GM21526 (cell line): ENCODE measurements around the gene IL1RN.
"Not testable (repeated sequence)": the region's sequence is repeated elsewhere in the genome, so short reads cannot be mapped to it uniquely, and the experiment has no call there.

Source experiments
- ATAC-seq: cut with Tn5 transposase; IDR thresholded peaks from one replicate; pipeline ENCODE4 v1.9.1; 2021; ENCODE audit warnings: moderate library complexity; ENCODE audit not compliant: unreplicated experiment, low FRiP score

Gene IL1RN, protein sequence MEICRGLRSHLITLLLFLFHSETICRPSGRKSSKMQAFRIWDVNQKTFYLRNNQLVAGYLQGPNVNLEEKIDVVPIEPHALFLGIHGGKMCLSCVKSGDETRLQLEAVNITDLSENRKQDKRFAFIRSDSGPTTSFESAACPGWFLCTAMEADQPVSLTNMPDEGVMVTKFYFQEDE

DNA sequence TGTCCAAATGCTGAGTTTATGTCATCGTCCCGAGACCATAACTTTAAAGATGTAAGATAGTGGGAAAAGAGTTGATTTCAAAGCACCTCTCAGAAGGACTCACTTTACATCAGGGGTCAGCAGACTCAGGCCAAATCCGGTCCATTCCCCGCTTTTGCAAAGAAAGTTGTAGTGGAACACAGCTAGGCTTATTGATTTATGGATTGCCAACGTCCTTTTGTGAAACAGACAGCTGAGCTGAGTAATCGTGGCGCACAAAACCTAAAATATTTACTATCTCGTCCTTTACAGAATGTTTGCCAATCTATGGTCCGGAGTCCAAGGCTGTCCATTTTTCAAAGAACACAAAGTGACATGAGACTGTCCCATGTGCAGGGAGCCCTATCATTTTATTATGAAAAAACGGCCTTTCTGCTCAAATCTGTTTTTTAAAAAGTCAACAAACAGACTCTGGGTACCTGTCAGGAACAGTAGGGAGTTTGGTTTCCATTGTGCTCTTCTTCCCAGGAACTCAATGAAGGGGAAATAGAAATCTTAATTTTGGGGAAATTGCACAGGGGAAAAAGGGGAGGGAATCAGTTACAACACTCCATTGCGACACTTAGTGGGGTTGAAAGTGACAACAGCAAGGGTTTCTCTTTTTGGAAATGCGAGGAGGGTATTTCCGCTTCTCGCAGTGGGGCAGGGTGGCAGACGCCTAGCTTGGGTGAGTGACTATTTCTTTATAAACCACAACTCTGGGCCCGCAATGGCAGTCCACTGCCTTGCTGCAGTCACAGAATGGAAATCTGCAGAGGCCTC, at the start of gene IL1RN:
Gene IL1RN, plus strand, starts transcription at position 754 of the 801 bp plus-strand sequence. Its CDS starts 27 bp downstream, at position 781.
- no peak for ATAC-seq

DNA sequence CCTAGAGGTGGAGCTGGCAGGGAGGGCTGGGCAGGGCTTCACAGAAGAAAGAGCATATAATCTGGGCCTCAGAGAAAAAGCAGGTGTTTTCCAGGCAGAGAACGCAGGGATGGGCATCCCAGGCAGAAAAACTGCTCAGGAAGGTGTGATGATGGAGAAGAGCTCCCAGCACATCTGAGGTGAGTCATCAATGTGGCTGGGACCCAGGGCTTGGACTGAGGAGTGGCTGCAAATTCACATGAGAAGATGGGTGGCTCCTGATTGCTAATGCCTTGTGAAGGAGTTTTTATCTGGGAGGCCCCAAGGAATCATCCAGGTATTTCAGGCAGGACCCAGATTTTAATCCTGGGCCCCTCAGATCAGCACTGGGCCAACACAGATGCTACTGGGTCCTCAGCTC, 49.5 kb upstream of the IL1RN start:
- no peak for ATAC-seq

DNA sequence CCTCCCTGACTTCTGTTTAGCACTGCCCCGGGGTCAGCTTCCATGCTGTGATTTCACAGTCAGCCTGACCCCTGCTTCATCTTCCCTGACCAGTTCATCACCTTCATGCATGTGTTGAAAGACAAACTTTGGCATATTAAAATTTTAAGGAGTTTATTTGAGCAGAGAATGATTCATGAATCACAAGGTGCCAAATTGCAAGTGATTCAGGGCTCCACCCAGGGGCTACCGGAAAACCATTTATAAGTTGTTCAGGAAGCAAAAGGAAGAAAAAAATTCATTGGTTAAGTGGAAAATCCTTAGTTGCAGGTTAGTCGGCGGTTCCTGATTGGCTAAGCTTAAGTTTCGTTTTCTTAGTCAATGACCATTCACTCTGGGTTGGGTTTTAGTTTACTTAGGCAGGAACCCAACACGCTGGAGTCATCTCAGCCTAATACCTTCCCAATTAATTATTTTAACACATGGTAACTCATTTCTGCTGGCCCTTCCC, 49.0 kb upstream of the IL1RN start:
- no peak for ATAC-seq

DNA sequence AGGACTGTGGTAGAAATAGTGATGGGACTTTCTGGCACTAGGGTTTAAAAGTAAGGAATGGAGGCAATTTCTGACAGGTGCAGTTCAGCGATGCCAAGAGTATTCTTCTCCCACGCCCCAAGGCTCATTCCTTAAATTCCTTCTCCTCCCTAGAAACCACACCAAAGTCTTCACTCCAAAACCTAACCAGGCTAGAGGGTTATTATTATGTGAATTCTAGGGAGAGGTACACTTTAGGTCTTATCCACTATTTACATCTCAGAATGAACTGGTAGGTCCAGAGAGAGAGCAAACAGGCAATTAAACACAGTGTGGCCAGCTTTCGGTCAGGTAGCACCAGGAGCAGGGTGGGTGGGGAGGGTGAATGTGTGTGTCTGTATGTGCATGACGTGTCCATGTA, 48.3 kb upstream of the IL1RN start:
- no peak for ATAC-seq

DNA sequence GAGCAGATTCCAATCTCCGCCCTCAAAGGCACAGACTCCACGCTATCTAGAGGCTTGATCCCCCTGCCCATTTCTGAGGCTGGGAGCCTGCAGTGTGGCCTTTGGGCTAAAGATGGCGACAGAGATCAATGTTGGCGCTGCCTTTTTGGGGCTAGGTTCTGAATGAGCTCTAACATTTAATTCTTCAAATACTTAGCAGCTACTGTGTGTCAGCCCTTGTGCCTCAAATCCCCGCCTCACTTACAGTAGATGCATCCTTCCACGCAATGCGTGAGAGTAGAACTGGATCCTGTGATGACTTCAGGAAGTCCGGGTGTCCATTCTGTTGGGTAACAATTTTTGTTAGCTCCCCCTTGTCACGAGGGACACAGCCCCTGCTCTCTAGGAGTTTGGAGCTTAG, 47.3 kb upstream of the IL1RN start:
- no peak for ATAC-seq

DNA sequence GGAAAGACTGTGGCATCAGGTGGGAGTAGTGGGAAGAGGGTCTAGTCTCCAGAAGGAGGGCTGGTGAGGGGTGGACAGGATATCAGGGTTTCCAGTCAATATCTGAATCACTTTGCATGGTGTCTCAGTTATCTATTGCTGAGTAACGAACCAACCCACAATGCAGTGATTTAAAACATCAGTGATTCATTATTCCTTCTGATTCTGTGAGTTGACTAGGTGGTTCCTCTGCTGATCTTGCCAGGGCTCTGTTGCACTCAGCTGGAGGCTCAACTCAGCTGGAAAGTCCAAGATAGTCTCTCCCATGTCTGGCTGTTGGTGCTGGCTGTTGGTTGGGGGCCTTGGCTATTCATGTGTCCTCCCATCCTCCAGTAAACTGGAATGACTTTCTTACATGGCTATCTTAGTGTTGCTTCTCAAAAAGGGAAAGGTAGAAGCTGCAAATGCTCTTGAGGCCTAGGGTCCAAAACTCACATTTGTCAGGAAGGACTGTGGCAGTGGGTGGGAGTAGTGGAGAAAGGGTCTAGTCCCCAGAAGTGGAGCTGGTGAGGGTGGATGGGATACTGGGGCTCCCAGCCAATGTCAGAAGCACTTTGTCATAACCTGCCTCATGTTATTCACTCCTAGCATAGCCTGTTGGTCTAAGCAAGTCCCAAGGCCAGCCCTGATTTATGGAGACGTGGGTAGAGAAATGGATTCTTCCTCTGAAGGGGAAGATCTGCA, 45.7 kb upstream of the IL1RN start:
- ATAC-seq = no peak

DNA sequence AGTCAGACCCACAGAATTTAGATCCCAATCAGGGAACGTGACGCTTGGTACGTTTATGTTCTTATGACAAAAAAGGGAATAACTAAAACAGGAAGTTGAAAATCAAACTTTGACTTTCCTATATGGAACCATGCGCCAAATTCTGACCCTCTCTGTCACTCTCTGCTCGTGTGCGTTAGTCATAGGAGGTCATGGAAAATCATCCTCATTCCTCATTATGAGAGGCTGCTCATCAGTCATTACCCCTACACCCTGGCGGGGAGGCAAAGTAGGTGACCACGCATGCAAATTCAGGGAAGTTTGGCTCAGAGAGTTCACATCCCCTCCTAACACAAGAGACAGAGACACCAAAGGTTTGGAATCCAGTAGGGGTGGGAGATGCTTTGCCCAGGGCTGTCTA, 44.1 kb upstream of the IL1RN start:
- no peak for ATAC-seq

DNA sequence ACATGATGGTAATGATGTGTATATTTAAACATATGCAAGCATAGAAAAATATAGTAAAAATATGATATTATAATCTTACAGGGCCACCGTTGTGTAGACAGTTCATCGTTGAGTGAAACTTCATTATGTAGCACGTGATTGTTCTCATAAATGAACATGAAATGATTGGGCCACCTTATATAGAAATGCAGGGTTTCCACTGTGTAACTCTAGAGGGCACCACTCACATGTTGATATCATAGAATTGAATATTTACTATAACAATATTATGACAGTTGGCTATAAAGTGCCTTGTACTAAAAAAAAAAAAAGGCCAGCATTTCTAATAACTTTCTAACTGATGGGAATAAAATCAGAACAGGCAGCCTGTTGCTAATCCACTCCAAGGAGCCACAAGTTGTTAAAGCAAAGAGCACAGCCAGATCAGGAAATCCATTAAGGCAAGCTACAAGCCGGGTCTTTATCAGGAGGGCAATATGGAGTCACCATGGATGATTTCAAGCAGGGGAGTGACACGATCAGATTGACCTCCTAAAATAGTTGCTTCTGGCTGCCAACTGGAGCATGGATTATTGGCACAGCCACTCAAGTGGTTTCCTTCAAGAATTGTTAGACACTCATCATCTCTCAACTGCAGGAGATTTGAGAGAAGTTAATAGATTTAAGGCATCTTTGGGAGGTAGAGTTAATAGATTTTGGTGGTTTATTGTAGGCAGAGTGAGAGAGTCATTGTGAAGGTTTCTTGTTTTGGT, 43.0 kb upstream of the IL1RN start:
- ATAC-seq = no peak

DNA sequence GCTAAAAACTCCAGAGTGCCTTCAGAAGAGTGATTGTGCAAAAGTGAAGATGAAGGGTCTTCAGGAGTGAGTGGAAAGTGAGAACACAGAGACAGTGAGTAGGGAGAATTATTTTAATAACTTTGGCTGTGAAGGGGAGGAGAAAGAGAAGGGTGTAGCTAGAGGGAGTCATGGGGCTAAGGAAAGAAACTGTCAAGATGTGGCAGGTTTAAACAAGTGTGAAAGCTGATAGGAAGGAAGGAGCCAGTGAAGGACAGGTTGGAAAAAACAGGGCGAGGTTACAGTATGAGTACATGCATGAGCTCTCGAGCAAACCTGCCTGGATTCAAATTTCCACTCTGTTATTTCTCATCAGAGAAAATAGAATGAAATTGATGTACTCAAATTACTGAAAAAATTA, 41.9 kb upstream of the IL1RN start:
- no peak for ATAC-seq

DNA sequence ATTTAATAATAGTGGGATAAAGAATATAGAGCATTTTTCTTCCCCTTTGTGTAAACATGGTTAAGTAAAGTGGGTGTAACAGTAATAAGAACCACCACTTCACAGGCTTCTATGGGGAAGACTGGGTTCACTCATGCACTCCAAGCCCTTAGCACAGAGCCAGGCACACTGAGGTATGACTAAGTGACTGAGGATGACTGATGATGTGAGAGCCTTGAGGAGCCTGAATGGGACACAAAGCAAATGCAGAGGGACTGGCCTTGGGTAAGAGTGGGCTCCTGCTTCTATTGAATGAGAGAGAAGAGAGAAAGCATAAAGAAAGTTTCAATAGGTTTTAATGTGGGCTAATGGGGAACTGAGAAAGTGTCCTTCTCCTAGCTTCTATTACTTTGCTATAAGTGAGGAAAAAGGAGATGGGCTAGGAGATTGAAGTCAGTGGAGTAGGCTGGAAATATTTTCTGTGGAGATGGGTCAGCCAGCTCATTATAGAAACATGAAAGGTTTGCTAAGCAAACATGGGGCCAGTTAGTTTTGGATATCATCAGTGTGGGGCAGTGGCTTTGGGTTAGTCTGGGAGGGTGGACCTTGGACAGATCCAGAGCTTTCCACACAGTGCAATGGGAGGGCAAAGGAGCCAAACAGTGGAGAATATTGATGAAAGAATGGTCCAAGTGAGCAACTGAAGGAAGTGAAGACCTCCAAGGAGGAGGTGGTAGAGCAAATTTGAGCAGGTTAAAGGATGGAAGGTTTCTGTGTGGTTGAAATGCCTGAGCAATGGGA, 39.0 kb upstream of the IL1RN start:
- no peak for ATAC-seq

DNA sequence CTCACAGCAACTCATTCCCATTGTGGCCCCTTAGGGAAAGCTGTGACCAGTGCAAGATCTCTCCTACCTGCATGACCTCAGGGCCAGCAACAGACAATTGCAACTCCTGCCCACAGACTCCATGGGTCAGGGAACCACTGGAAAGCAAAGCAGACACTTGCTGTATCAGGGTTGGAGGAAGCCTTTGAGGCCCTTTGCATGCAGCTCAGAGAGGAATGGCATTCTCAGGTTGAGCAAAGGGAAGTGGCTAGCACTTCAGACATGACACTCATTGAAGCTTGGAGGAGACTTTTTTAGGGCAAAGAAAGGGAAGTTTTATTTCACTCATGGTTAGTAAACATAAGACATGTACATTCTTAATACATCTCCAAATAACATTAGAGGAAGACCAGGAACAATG, 37.5 kb upstream of the IL1RN start:
- no peak for ATAC-seq

DNA sequence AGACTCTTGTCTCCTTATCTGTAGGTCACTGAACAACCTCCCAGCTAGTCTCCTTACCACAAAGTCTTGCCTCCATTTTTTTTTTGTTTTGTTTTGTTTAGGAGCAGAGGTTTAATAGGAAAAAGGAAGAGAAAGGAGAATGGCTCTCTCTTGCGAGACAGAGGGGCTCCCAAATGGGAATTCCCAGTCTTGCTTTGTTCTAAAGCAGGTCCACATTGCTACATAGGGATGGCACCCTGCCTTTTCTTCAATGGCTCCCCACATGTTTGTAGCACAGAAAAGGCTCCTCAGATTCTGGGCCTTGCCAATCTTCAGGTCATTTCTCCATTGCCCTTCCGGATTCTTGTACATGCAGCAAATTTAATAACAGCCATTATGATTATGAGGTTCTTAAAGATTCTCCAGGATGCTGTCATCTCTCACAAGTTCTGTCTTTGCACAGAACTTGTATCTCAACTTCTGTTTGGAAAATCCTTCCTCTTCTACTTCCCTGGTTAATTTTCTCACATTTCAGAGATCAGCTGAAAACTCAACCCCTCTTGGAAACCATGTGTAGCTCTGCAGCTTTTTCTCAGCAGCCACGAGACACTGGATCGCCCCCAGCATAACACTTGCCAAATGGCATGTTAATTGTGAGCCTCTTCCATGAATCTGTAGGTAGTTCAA, 36.0 kb upstream of the IL1RN start:
- ATAC-seq = no peak

DNA sequence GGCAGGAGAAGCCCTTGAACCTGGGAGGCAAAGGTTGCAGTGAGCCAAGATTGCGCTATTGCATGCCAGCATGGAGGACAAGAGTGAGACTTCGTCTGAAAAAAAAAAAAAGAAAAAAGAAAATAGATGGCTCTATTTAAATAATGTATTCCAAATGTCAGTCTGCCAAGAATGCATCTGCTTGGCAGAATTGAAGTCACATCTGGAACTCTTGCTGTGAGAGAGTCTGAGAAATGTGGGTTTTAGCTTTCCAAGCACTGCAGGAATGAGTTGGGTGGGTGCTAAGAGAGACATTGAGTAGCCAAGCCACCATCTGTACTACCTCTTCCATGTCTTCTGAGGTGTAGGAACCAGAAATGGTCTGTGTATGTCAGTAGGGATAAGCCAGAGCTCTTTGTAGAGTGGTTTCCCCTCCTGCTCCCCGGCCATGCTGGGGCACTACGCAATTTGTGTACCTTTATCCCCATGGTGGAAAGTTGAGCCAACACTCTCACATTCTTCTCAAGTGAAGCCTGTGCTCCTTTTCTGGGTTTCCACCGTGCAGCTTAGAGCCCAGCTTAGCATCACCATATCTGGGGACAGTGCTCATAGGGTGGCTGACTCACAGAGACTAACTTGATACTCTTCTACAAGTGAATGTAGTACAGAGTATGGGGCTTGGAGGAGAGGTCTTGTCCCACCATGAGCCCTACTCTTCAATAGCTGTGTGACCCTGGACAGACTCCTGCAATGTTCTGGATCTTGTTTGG, 34.4 kb upstream of the IL1RN start:
- ATAC-seq = no peak

DNA sequence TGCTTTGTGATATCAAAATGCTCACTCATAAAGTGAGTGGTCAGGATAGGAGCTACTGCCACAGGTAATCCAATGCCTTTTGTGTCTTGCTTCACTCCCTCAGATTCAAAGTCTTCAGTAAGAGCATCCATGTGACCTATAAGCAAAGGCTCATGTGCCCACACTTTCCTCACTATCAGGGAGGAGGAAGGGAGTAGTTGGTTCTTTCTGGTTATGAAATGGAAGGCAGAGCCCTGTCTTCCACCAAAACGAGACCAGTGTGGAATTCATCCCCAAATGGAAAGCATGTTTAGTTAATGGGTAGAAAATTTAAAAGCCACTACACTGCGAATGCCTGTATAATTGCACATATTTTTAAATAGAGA, 33.8 kb upstream of the IL1RN start:
- ATAC-seq = no peak

DNA sequence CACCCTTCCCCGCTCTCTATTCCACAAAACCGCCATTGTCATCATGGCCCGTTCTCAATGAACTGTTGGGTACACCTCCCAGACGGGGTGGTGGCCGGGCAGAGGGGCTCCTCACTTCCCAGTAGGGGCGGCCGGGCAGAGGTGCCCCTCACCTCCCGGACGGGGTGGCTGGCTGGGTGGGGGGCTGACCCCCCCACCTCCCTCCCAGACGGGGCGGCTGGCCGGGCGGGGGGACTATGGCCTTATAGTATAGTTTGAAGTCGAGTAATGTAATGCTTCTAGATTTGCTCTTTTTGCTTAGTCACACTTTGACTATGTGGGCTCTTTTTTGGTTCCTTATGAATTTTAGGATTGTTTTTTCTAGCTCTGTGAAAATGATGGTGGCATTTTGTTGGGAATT, 31.1 kb upstream of the IL1RN start:
- ATAC-seq = not testable (repeated sequence)

DNA sequence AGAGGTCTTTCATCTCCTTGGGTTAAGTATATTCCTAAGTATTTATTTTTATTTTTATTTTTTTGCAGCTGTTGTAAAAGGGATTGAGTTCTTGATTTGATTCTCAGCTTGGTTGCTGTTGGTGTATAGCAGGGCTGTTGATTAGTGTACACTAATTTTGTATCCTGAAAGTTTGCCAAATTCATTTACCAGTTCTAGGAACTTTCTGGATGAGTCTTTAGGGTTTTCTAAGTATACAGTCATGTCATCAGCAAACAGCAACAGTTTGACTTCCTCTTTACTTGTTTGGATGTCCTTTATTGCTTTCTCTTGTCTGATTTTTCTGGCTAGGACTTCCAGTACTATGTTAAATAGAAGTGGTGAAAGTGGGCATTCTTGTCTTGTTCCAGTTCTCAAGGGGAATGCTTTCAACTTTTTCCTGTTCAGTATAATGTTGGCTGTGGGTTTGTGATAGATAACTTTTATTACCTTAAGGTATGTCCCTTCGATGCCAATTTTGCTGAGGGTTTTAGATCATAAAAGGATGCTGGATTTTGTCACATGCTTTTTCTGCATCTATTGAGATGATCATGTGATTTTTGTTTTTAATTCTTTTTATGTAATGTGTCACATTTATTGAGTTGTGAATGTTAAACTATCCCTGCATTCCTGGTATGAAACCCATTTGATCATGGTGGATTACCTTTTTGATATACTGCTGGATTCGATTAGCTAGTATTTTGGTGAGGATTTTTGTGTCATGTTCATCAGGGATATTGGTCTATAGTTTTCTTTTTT, 30.4 kb upstream of the IL1RN start:
- not testable (repeated sequence) for ATAC-seq

DNA sequence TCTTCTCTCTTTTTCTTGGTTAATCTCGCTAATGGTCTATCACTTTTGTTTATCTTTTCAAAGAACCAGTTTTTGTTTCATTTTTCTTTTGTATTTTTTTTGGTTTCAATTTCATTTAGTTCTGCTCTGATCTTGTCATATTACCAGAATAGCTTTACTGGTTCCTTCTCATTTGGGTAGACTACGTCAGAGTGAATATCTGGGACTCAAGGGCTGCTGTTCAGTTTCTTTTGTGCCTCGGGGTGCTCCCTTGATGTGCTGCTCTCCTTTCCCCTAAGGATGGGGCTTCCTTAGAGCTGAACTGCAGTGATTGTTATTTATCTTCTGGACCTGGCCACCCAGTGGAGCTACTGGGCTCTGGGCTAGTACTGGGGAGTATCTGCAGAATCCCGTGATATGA, 29.4 kb upstream of the IL1RN start:
- ATAC-seq = no peak

DNA sequence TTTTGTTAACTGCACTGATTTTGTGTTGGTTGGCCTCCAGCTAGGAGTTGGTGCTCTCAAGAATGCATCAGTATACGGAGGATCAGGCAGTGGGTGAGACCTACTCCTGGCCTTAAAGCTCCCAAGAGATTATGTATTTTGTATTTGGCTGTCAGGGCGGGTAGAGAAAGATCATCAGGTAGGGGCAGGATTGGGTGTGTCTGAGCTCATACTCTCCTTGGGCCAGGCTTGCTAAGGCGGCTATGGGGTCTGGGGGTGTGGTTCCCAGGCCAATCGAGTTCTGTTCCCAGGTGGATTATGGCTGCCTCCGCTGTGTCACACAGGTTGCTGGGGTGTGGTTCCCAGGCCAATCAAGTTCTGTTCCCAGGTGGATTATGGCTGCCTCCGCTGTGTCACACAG, 28.9 kb upstream of the IL1RN start:
- no peak for ATAC-seq
